Keratinocyte (primary cell): ENCODE measurements around the gene HOXB6. TPM values are rescaled to one million over a fixed set of nuclear protein-coding genes. Genes with fewer than 3 reads are reported as not detected.

Experiments used
- DNase-seq: peaks from one replicate; pipeline ENCODE4 v3.0.0-alpha.2; 2011; ENCODE audit warnings: low read depth, missing footprints, low spot score
- FAIRE-seq: peaks from 2 replicates; lab custom pipeline; 2011; peaks lifted over from hg19 to GRCh38; lab: Jason Lieb, UNC
- H2AFZ ChIP-seq: 2 replicates; pipeline ENCODE4 v1.6.0; 2012; ENCODE audit warnings: low read length, control low read depth, inconsistent platforms; ENCODE audit not compliant: control insufficient read depth
- H3K27ac ChIP-seq: 2 replicates; pipeline ENCODE4 v1.5.1; 2011; ENCODE audit warnings: low read length; ENCODE audit not compliant: control insufficient read depth, insufficient read depth
- H3K27me3 ChIP-seq: 3 replicates; pipeline ENCODE4 v1.6.0; 2011; ENCODE audit warnings: low read length; ENCODE audit not compliant: control insufficient read depth, insufficient read depth; ENCODE audit errors: extremely low read depth
- H3K36me3 ChIP-seq, 2 experiments: 2 replicates in 1 of 2; 3 replicates in 1 of 2; pipeline ENCODE4 v1.5.1; 2011; ENCODE audit warnings: low read length in 2 of 2, mild to moderate bottlenecking in 1 of 2; ENCODE audit not compliant: control insufficient read depth in 2 of 2, insufficient read depth in 2 of 2; ENCODE audit errors: extremely low read depth in 1 of 2
- H3K4me1 ChIP-seq: 3 replicates; pipeline ENCODE4 v1.5.1; 2011; ENCODE audit warnings: low read length; ENCODE audit not compliant: control insufficient read depth, insufficient read depth; ENCODE audit errors: extremely low read depth
- H3K4me2 ChIP-seq: 3 replicates; pipeline ENCODE4 v1.6.0; 2011; ENCODE audit warnings: low read depth, low read length; ENCODE audit not compliant: control insufficient read depth, insufficient read depth; ENCODE audit errors: extremely low read depth
- H3K4me3 ChIP-seq, 3 experiments: fragments of 200-600 bp in 1 of 3; sonication (generic) in 1 of 3; 2 replicates in 2 of 3; 3 replicates in 1 of 3; pipeline ENCODE4 v1.5.1; 2011 to 2016; ENCODE audit warnings: low read length in 3 of 3, mild to moderate bottlenecking in 3 of 3, control low read depth in 2 of 3, inconsistent platforms in 1 of 3, low read depth in 1 of 3, mixed read lengths in 1 of 3, mixed run types in 1 of 3, moderate library complexity in 1 of 3; ENCODE audit not compliant: control insufficient read depth in 2 of 3, insufficient read depth in 2 of 3; ENCODE audit errors: extremely low read depth in 1 of 3
- H3K79me2 ChIP-seq: 2 replicates; pipeline ENCODE4 v1.6.0; 2012; ENCODE audit warnings: low read length; ENCODE audit not compliant: control insufficient read depth, insufficient read depth
- H3K9ac ChIP-seq: 3 replicates; pipeline ENCODE4 v1.6.0; 2011; ENCODE audit warnings: low read length; ENCODE audit not compliant: control insufficient read depth, insufficient read depth; ENCODE audit errors: extremely low read depth
- H3K9me1 ChIP-seq: 3 replicates; pipeline ENCODE4 v1.6.0; 2011; ENCODE audit warnings: low read length; ENCODE audit not compliant: control insufficient read depth, insufficient read depth; ENCODE audit errors: extremely low read depth
- H3K9me3 ChIP-seq: 2 replicates; pipeline ENCODE4 v1.5.1; 2012; ENCODE audit warnings: low read depth, low read length; ENCODE audit not compliant: control insufficient read depth
- H4K20me1 ChIP-seq: 3 replicates; pipeline ENCODE4 v1.6.0; 2011; ENCODE audit warnings: low read length; ENCODE audit not compliant: control insufficient read depth, insufficient read depth; ENCODE audit errors: extremely low read depth
- EZH2 ChIP-seq: IDR thresholded peaks from one replicate; pipeline ENCODE4 v1.6.1; 2012; ENCODE audit warnings: inconsistent platforms, mild to moderate bottlenecking, low read length, moderate library complexity
- dilution Hi-C: fragments of 300-500 bp; cut with MboI; formaldehyde crosslinking; loops from one replicate; pipeline ENCODE4 v1.7.0; 2020; ENCODE audit warnings: low sequenced_read_pairs; ENCODE audit not compliant: extremely low pct_ligation_motif_present
- polyA plus RNA-seq, 5 experiments: library from polyadenylated mRNA; depleted of rRNA in 3 of 5; stranded (reverse) in 3 of 5; stranded (forward) in 1 of 5; unstranded in 1 of 5; fragments of >200 nt; gene quantifications; 1 replicate in 1 of 5; 2 replicates in 3 of 5; 3 replicates in 1 of 5; pipeline versions ENCODE4 v1.2.1 to v1.2.3, GENCODE V29; 2011 to 2012; ENCODE audit warnings: missing spikeins in 2 of 5, low read depth in 1 of 5, low replicate concordance in 1 of 5
- small RNA-seq, 3 experiments: library from RNA; depleted of rRNA; stranded (forward); fragments of <200 nt; gene quantifications; one replicate each; pipeline ENCODE3, GENCODE V24; 2012; ENCODE audit warnings: low read depth in 3 of 3, low replicate concordance in 1 of 3; ENCODE audit not compliant: insufficient read length in 3 of 3
- TF ChIP-seq, protein P1 (sequence below), 3 experiments: IDR thresholded peaks in 1 of 3; conservative IDR thresholded peaks in 1 of 3; optimal IDR thresholded peaks in 1 of 3; 2 replicates in 2 of 3; 3 replicates in 1 of 3; pipeline versions ENCODE3 to v1.5.1; 2011; ENCODE audit warnings: low read length in 3 of 3, mild to moderate bottlenecking in 3 of 3, moderate library complexity in 2 of 3, control low read depth in 1 of 3, inconsistent platforms in 1 of 3; ENCODE audit not compliant: insufficient read depth in 2 of 3; ENCODE audit errors: extremely low read depth in 1 of 3

The HOXB6 gene
- polyA plus RNA-seq, 1 donor (not counting 4 experiments of a cell fraction or from before 2014, with no cell fraction given), result 0.62 TPM

DNA sequence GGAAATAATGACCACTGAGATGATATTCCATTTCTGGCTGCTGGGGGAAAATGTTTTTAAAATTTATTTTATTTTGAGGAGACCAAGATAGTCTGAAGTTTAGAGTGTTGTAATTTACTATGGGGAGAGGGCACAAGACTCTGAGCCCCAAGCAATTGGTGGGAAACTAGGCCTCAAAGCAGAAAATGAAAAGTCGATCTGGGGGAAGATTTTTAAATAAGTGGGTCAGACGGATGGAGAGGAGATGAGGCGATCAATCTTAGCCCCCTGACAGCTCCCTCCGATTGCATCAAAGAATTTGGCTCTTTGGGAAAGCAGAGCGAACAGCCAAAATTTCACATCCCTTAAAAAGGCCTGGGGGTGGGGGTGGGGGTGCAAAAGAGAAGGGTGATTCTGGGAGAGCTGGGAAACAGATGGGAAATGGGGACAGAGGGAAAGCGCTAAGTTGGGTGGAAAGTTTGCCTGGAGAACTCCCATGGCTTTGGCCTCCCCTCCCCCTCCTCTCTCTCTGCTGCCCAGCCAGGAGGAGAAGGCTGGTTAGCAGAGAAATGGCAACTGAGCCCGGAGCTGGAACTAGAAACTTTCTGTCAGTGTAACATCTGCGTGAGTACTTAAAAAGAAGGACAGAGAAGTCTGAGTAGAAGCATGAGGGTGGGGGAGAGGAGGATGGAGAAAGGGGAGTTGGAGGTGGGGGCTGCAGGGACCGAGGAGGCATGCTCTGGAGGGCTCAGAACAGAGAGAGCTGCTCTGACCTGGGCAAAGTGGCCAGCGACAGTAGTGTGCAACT is 58.5 kb downstream of the HOXB6 start:
- H3K79me2 ChIP-seq, result peaks cover 13% of the 10 kb centered on the region
- FAIRE-seq (no peak), DNase-seq (no peak)
- H3K9me1 ChIP-seq, result no peaks in the 10 kb centered on the region
- no peak overlapping the region for H2AFZ ChIP-seq
- peaks cover 25% of the 10 kb centered on the region for H3K27me3 ChIP-seq
- no peak for TF ChIP-seq EZH2
- TF ChIP-seq, protein P1, sequence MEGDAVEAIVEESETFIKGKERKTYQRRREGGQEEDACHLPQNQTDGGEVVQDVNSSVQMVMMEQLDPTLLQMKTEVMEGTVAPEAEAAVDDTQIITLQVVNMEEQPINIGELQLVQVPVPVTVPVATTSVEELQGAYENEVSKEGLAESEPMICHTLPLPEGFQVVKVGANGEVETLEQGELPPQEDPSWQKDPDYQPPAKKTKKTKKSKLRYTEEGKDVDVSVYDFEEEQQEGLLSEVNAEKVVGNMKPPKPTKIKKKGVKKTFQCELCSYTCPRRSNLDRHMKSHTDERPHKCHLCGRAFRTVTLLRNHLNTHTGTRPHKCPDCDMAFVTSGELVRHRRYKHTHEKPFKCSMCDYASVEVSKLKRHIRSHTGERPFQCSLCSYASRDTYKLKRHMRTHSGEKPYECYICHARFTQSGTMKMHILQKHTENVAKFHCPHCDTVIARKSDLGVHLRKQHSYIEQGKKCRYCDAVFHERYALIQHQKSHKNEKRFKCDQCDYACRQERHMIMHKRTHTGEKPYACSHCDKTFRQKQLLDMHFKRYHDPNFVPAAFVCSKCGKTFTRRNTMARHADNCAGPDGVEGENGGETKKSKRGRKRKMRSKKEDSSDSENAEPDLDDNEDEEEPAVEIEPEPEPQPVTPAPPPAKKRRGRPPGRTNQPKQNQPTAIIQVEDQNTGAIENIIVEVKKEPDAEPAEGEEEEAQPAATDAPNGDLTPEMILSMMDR (optimal IDR thresholded peaks at IDR 0.05 in 1 of 3, IDR thresholded peaks at IDR 0.05 in 1 of 3, conservative IDR thresholded peaks at IDR 0.05 in 1 of 3; ENCODE audit: extremely low read depth in 1 of 3, insufficient read depth in 2 of 3, low read length in 3 of 3), result no peak
- H3K4me3 ChIP-seq, result no peak overlapping the region
- no peak overlapping the region for H3K4me2 ChIP-seq
- peaks cover 0 to 3% of the 10 kb centered on the region in 2 experiments for H3K36me3 ChIP-seq
- H4K20me1 ChIP-seq, result no peaks in the 10 kb centered on the region
- H3K9ac ChIP-seq, result no peak overlapping the region
- H3K27ac ChIP-seq, result no peak overlapping the region
- dilution Hi-C loops, result no loop called here
- peaks cover 9% of the 10 kb centered on the region for H3K4me1 ChIP-seq
- H3K9me3 ChIP-seq, result no peaks in the 10 kb centered on the region

Small RNAs within 50 kb of the gene (small RNA-seq; reads per million reads assigned to genes)
- 0 to 0.75 (median 0.33) reads per million in 3 experiments for gene MIR196A1

Other genes starting within 250 kb of the HOXB6 start
- gene SKAP1, start 174.8 kb downstream of the HOXB6 start, polyA plus RNA-seq, result 0.09 TPM in 1 of 3 replicates, not detected in the others
- gene HOXB1, start 74.0 kb downstream of the HOXB6 start, polyA plus RNA-seq, result not detected in 3 replicates
- 3.0 to 5.7 TPM (median 3.8 TPM) in 3 replicates for gene HOXB2, start 59.9 kb downstream of the HOXB6 start, polyA plus RNA-seq
- gene HOXB4, start 26.6 kb downstream of the HOXB6 start, polyA plus RNA-seq, result 0.46 to 0.89 TPM (median 0.59 TPM) in 3 replicates
- 0.63 to 1.2 TPM (median 1.1 TPM) in 3 replicates for gene HOXB3, start 14.7 kb downstream of the HOXB6 start, polyA plus RNA-seq
- gene HOXB5, start 11.2 kb downstream of the HOXB6 start, polyA plus RNA-seq, result 0.04 to 0.19 TPM in 2 of 3 replicates, not detected in the other
- 0.68 to 1.2 TPM (median 1.0 TPM) in 3 replicates for gene HOXB7, start 6.0 kb upstream of the HOXB6 start, polyA plus RNA-seq
- not detected in 3 replicates for gene HOXB8, start 10.3 kb upstream of the HOXB6 start, polyA plus RNA-seq
- 0.03 TPM in 1 of 3 replicates, not detected in the others for gene HOXB9, start 21.4 kb upstream of the HOXB6 start, polyA plus RNA-seq
- not detected in 3 replicates for gene PRAC1, start 117.5 kb upstream of the HOXB6 start, polyA plus RNA-seq
- not detected in 3 replicates for gene PRAC2, start 118.2 kb upstream of the HOXB6 start, polyA plus RNA-seq
- not detected in 3 replicates for gene HOXB13, start 123.8 kb upstream of the HOXB6 start, polyA plus RNA-seq
- gene TTLL6, start 212.2 kb upstream of the HOXB6 start, polyA plus RNA-seq, result not detected in 3 replicates
- gene CALCOCO2, start 226.0 kb upstream of the HOXB6 start, polyA plus RNA-seq, result 58.8 to 79.7 TPM (median 76.0 TPM) in 3 replicates